HG02571 (cell line): ENCODE measurements around the gene LRRN2.
"Not testable (repeated sequence)": the region's sequence is repeated elsewhere in the genome, so short reads cannot be mapped to it uniquely, and the experiment has no call there.

Experiments
- ATAC-seq: cut with Tn5 transposase; IDR thresholded peaks from one replicate; pipeline ENCODE4 v1.9.1; 2021; ENCODE audit warnings: mild to moderate bottlenecking, moderate library complexity; ENCODE audit not compliant: unreplicated experiment

LRRN2 gene

DNA sequence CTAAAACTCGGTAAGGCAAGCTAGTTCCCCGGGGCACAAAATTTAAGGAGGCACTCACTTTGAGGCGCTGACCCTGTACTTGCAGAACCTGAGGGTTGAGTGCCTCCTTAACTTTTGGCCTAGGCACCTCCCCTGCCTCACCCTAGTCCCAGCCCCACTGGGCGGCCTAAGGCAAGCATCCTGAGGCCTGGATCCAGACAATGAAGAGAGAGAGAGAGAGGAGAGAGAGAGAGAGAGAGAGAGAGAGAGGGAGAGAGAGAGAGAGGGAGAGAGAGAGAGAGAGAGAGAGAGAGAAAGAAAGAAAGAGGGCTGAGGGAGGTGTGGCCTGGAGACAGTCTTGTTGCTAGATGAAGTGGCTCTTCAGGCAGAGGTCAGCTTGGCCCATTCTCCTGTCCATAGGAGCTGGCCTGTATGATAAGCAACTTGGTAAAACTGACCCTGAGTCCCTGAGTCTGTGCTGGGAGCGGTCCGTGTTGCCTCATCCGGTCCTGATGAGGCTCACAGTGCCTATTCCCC, 7.4 kb upstream of the LRRN2 start:
- ATAC-seq, result no peak

DNA sequence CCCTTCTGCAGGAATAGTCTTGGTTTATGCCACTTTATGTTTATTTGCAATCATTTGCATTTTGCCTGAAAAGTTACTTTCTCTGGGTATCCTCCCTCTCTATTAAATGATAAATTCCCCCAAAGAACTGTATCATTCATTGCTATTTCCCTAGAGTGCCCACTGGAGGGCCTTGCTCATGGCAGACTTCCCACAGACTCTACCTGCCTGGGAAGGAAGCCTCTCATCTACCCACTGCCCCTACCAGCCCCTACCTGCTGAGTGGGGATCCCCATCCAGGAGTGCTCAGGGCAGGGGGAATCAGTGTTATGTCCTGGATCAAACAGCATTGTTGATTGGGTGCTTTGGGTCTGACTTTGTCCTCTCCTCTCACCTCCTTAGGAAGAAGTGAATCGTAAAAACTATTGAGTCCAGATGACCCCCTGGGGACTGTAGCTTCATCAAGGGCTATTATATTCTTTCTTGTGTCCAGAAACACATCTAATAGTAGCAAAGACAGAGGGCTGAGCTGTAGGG, 6.8 kb upstream of the LRRN2 start:
- ATAC-seq, result no peak

GRCh38 chr1:204691328-204691730, 5.8 kb upstream of the LRRN2 start:
- not testable (repeated sequence) for ATAC-seq

GRCh38 chr1:204688776-204689175, 3.2 kb upstream of the LRRN2 start:
- ATAC-seq, result no peak

GRCh38 chr1:204688007-204688406, 2.5 kb upstream of the LRRN2 start:
- ATAC-seq, result no peak

DNA sequence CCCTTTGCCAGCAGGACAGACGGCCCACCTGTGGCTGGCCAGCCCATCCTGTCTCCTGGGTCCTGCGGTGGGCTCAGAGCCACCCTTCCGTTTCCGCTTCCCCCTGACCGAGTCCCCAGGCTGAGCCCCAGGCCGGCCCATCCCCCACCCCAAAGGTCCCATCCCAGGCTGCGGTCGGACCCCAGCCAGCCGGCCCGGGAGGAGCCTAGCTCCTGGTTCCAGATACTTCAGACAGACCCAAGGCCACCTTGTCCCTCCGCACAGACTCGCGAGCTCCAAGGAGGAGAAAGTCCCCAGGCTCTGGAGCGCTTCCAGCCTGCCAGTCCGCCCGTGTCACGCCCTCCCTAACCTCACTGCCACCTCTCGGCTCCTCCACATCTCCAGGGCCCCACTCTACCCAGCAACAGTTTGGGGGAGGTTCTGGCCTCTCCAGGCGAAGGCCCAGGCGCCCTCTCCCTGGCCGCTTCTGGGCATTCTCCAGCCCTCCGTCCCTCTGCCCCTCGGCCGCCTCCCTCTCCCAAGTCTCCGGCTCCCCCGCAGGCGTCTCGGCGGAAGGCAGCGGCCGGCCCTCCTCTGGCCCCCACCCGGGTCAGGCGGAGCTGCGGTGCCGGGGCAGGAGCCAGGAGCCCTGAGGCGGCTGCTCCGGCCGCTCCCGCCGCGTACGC, 835 bp downstream of the LRRN2 start:
- ATAC-seq, result no peak

DNA sequence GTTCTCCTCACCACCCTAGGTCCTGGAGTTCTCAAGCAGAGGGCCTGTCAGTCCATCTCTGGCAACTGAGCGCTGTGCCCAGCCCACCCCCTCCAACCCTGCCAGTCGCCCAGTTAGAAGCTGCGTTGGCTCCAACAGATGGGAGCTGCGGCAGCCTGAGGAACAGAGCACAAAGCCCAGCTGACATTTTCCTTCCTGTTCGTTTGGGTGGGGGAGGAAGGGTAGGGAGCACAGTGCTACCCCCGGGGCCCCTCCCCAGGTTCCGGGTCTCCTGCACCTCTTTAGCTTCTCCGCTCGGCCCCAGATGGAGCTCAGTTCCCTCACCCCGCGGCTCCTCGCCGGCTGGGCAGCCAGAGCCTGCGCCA, 1.4 kb downstream of the LRRN2 start:
- ATAC-seq, result no peak

DNA sequence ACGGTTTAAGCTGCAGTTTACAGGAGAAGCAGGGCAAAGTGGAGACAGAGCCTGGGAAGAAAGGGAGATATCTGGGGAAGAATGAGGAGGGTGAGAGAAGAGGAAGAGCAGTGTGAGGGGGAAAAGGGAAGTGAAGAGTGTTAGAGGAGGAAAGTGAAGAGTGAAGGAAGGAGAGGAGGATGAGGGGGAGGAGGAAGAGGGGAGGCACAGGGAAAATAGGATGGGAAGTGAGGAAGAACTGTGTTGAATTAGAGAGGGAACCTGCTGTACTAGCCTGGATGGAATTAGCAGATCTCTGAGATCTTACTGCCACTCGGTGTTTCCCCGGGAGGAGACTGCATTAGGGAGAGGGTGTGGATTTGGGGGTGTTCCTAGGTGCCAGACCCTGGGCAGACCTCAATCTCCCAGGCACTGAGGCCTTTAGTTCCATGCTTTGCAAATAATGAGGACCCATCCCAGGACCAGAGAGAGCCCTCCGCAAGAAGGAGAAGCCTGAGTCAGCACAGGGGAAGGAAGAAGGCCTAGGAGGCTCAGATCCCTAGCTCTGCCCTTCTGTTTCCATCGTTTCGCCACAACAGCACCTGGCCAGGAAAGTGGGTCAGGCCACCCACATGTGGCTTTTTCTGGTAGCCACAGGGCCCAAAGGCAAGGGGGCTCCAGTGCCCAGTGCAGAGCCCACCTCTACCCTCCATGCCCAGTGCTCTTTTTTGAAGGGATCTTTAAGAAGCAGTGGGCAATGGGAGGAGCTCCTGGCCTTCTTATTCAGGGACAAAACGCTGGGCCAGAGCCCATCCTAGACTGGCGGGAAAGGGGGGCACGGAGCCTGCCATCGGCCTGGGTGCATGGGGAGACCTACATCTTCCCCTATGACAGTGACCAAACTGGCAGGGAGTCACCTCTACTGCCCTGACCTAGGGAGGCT, 2.0 kb downstream of the LRRN2 start:
- no peak for ATAC-seq

DNA sequence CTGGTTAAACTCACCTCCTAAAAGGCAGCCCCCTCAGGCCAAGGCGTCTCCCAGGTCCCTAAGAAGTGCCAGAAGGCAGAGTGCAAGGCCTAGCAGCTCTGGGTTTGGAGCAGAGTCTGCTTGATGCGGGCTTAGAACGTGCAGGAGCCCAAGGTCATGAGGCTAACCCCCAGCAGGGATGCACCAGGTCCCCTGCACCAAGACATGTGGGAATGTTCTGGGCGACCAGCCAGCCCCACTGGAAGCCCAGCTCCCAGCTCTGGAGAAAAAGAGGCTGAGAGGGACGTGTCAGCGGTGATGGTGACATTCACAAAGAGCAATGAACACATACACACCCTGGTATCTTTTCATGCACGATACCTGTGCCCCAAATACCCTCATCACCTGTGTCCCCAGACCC, 5.1 kb downstream of the LRRN2 start:
- ATAC-seq, result no peak

GRCh38 chr1:204680051-204680450, 5.5 kb downstream of the LRRN2 start:
- no peak for ATAC-seq

GRCh38 chr1:204678721-204679475, 6.6 kb downstream of the LRRN2 start:
- ATAC-seq, result no peak

GRCh38 chr1:204677864-204678263, 7.7 kb downstream of the LRRN2 start:
- ATAC-seq, result no peak

GRCh38 chr1:204676043-204676442, 9.5 kb downstream of the LRRN2 start:
- ATAC-seq, result no peak

GRCh38 chr1:204673909-204674649, 11.5 kb downstream of the LRRN2 start:
- no peak for ATAC-seq

- ATAC-seq, result no peak
Observed at GRCh38 chr1:204673209-204673608, 12.3 kb downstream of the LRRN2 start.

DNA sequence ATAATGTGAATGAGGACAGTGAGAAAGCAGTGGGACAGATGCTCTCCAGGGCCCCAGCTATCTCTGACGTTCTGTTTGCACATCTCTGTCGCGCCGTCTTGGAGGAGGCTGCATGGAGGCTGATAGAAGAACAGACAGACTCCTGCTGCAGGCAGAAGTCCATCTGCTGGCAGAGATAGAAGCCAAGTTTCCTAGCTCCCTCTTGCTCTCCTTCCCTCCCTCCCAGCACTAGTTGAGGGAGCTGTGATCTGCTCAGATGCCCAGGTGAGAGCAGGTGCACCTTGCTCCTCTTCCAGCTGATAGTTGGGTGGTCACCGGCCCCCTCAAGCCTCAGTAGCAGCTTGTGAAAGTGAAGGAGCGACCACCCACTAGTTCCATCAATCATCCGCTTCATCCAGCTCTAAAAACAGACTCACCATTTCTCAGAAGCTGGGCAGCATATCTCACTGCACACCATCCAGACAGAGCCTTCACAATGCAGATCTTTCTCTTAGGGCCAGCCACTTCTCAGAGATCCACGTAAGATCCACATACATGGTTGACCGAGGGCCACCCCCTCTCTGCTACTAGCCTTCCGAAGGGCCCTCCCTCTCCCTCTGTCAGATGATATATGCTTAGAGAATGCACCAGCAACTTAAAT, 12.9 kb downstream of the LRRN2 start:
- ATAC-seq, result no peak

DNA sequence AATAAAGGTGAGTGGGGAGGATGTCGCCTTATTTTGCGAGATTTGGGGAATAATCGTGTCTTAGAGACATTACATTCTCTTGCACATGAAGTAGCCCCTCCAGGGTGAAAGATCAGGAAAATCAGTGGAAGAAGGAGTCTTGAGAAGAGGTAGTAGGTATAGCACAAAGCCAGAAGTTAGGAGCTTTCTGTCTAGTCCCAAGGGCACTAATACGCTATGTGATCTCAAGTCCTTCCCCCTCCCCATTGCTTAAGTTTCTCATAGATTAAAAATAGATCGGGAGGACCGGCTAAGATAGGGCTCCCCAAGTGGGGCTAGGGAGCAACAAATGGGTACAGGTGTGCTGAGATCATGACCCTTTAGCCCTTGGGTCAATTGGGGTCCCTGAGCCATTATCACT, 13.5 kb downstream of the LRRN2 start:
- no peak for ATAC-seq

DNA sequence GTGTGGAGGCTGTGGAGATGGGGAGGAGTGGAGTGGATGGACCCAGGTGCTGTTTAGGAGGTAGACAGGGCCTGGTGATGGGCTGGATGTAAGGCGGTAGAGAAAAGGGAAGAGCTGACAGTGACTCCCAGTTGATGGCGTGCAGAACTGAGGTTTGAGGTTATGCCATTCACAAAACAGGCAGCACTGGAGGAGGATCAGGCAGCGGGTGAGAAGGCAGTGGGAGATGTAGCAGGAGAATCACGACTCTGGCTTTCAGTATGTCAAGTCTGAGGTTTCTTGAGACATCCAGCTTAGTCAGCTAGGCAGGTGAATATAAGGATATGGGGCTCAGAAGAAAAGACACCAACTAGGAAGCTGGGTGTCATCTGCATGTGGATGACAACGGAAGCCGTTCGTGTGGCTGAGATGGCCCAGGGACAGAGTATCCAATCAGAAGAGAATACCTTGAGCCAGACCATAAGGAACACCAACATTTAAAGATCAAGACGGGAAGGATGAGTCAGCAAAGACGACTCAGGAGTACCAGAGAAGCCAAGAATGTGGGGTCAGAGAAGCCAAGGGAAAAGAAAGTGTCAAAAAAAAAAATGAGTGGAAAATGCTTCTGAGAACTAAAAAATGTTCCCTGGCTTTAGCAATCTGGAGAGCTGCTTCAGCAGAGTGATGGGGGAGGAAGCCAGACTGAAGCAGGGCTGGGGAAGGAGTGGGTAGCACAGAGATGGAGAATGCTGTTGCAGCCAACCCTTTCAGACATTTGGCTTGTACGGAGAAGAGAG, 15.2 kb downstream of the LRRN2 start:
- no peak for ATAC-seq

DNA sequence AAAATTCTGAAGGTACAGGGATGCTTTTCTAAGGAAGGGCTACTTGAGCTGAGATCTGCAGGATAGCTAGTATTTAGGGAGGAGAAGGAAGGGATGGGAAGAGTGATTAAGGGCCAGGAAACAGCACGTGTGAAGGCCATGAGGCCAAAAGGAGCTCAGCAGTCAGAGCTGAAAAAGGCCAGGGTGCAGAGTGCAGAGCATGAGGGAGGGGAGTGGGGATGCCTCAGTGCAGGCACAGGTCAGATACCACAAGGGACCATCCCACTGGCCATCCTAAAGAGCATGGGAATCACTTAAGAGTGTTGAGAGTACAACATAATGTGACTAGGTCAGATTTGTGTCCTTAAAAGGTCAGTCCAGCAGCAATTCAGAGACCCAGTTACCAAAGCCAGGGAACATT, 16.0 kb downstream of the LRRN2 start:
- ATAC-seq, result no peak

GRCh38 chr1:204664384-204664651, 21.2 kb downstream of the LRRN2 start:
- ATAC-seq, result no peak
